ENCODE results near the gene PAOX. TPM values are rescaled to one million over a fixed set of nuclear protein-coding genes. Genes with fewer than 3 reads are reported as not detected.

PAOX gene
- total RNA-seq, 2 experiments from 2014 or later = 3.0 to 6.2 TPM

- Mint-ChIP-seq H3K9me3 (ENCODE audit: low read depth) (no peaks in the 10 kb centered on the region), H3K4me1 (peaks cover 5% of the 10 kb centered on the region), H3K27ac (no peak overlapping the region), H3K4me3 (no peak overlapping the region), H3K36me3 (ENCODE audit: low read depth) (no peaks in the 10 kb centered on the region), H3K27me3 (peaks cover 13% of the 10 kb centered on the region)
- ATAC-seq (no peak), DNase-seq (no peak)
- intact Hi-C loops (cut with DNase I, micrococcal nuclease) = no loop called here
- CTCF ChIA-PET = interaction anchor here (1.4 kb wide), 1 partner anchor 11 kb away, joined by 4 read pairs; no protein-coding TSS in a partner anchor
- POLR2A ChIA-PET = no interaction called here
Measured at GRCh38 chr10:133339708-133340380, 39.2 kb upstream of the PAOX start.

GRCh38 chr10:133341983-133342382 lies 37.1 kb upstream of the PAOX start:
- H3K27ac Mint-ChIP-seq = no peak overlapping the region
- ATAC-seq = no peak
- no peaks in the 10 kb centered on the region for H3K36me3 Mint-ChIP-seq (ENCODE audit: low read depth)
- ChIA-PET POLR2A (no interaction called here), CTCF (interaction anchor here (1.1 kb wide), 1 partner anchor 12 kb away, joined by 4 read pairs; no protein-coding TSS in a partner anchor)
- intact Hi-C loops (cut with DNase I, micrococcal nuclease) = no loop called here
- no peaks in the 10 kb centered on the region for H3K9me3 Mint-ChIP-seq (ENCODE audit: low read depth)
- DNase-seq = no peak
- H3K27me3 Mint-ChIP-seq = peaks cover 23% of the 10 kb centered on the region
- no peak overlapping the region for H3K4me3 Mint-ChIP-seq
- peaks cover 2% of the 10 kb centered on the region for H3K4me1 Mint-ChIP-seq

- ATAC-seq = no peak
- no peaks in the 10 kb centered on the region for H3K9me3 Mint-ChIP-seq (ENCODE audit: low read depth)
- ChIA-PET POLR2A (no interaction called here), CTCF (interaction anchor here (0.5 to 0.6 kb wide), 2 partner anchors 177 to 817 kb away, joined by 3 to 4 read pairs; no protein-coding TSS in a partner anchor)
- intact Hi-C loops (cut with DNase I, micrococcal nuclease) = no loop called here
- H3K4me3 Mint-ChIP-seq = no peak overlapping the region
- no peak overlapping the region for H3K27ac Mint-ChIP-seq
- H3K36me3 Mint-ChIP-seq (ENCODE audit: low read depth) = no peaks in the 10 kb centered on the region
- peaks cover 23% of the 10 kb centered on the region for H3K27me3 Mint-ChIP-seq
- DNase-seq = no peak
- H3K4me1 Mint-ChIP-seq = peaks cover 2% of the 10 kb centered on the region
Measured at GRCh38 chr10:133342942-133343341, 36.1 kb upstream of the PAOX start.

- DNase-seq (no peak), ATAC-seq (no peak)
- Mint-ChIP-seq H3K4me1 (peaks cover 2% of the 10 kb centered on the region), H3K27ac (no peak overlapping the region), H3K9me3 (ENCODE audit: low read depth) (no peaks in the 10 kb centered on the region), H3K27me3 (peaks cover 23% of the 10 kb centered on the region), H3K4me3 (no peak overlapping the region), H3K36me3 (ENCODE audit: low read depth) (no peaks in the 10 kb centered on the region)
- ChIA-PET POLR2A (no interaction called here), CTCF (interaction anchor here (0.6 to 0.9 kb wide), 2 partner anchors 14 to 817 kb away, joined by 3 to 4 read pairs; no protein-coding TSS in a partner anchor)
- intact Hi-C loops (cut with DNase I, micrococcal nuclease) = no loop called here
Measured at GRCh38 chr10:133343558-133343957, 35.5 kb upstream of the PAOX start.

GRCh38 chr10:133344236-133344635 lies 34.8 kb upstream of the PAOX start:
- Mint-ChIP-seq H3K27me3 (peaks cover 25% of the 10 kb centered on the region), H3K36me3 (ENCODE audit: low read depth) (no peaks in the 10 kb centered on the region), H3K4me1 (peaks cover 6% of the 10 kb centered on the region), H3K4me3 (no peak overlapping the region), H3K9me3 (ENCODE audit: low read depth) (no peaks in the 10 kb centered on the region), H3K27ac (no peak overlapping the region)
- intact Hi-C loops (cut with DNase I, micrococcal nuclease) = no loop called here
- no peak for ATAC-seq
- no peak for DNase-seq
- POLR2A ChIA-PET = no interaction called here
- CTCF ChIA-PET = interaction anchor here (0.9 to 1.1 kb wide), 2 partner anchors 9 to 15 kb away, joined by 3 read pairs; no protein-coding TSS in a partner anchor

- Mint-ChIP-seq H3K27ac (no peak overlapping the region), H3K9me3 (ENCODE audit: low read depth) (no peaks in the 10 kb centered on the region), H3K36me3 (ENCODE audit: low read depth) (no peaks in the 10 kb centered on the region), H3K27me3 (peaks cover 26% of the 10 kb centered on the region), H3K4me3 (no peak overlapping the region), H3K4me1 (peaks cover 7% of the 10 kb centered on the region)
- ATAC-seq (no peak), DNase-seq (no peak)
- POLR2A ChIA-PET = no interaction called here
- CTCF ChIA-PET = no interaction called here
- intact Hi-C loops (cut with DNase I, micrococcal nuclease) = no loop called here
Measured at GRCh38 chr10:133346413-133346812, 32.6 kb upstream of the PAOX start.

- DNase-seq (no peak), ATAC-seq (peak; percentile 14)
- CTCF ChIA-PET = interaction anchor here (0.6 to 2.3 kb wide), 2 partner anchors 18 to 615 kb away, joined by 3 to 9 read pairs; no protein-coding TSS in a partner anchor
- intact Hi-C loops (cut with DNase I, micrococcal nuclease) = no loop called here
- H3K4me3 Mint-ChIP-seq = no peak overlapping the region
- H3K27ac Mint-ChIP-seq = no peak overlapping the region
- no peaks in the 10 kb centered on the region for H3K36me3 Mint-ChIP-seq (ENCODE audit: low read depth)
- no peaks in the 10 kb centered on the region for H3K9me3 Mint-ChIP-seq (ENCODE audit: low read depth)
- POLR2A ChIA-PET = no interaction called here
- H3K27me3 Mint-ChIP-seq = peaks cover 25% of the 10 kb centered on the region
- H3K4me1 Mint-ChIP-seq = peaks cover 7% of the 10 kb centered on the region
Measured at GRCh38 chr10:133347710-133348517, 31.1 kb upstream of the PAOX start.

GRCh38 chr10:133349160-133349568 lies 29.9 kb upstream of the PAOX start:
- H3K27ac Mint-ChIP-seq = no peak overlapping the region
- CTCF ChIA-PET = no interaction called here
- intact Hi-C loops (cut with DNase I, micrococcal nuclease) = no loop called here
- ATAC-seq = no peak
- POLR2A ChIA-PET = no interaction called here
- H3K4me1 Mint-ChIP-seq = peaks cover 5% of the 10 kb centered on the region
- H3K9me3 Mint-ChIP-seq (ENCODE audit: low read depth) = no peaks in the 10 kb centered on the region
- no peak for DNase-seq
- H3K36me3 Mint-ChIP-seq (ENCODE audit: low read depth) = no peaks in the 10 kb centered on the region
- H3K27me3 Mint-ChIP-seq = peaks cover 18% of the 10 kb centered on the region
- H3K4me3 Mint-ChIP-seq = no peak overlapping the region

GRCh38 chr10:133349577-133350011 lies 29.5 kb upstream of the PAOX start:
- intact Hi-C loops (cut with DNase I, micrococcal nuclease) = no loop called here
- Mint-ChIP-seq H3K9me3 (ENCODE audit: low read depth) (no peaks in the 10 kb centered on the region), H3K27me3 (peaks cover 14% of the 10 kb centered on the region), H3K4me3 (no peak overlapping the region), H3K36me3 (ENCODE audit: low read depth) (no peaks in the 10 kb centered on the region), H3K4me1 (peaks cover 5% of the 10 kb centered on the region), H3K27ac (no peak overlapping the region)
- DNase-seq = no peak
- ChIA-PET CTCF (no interaction called here), POLR2A (no interaction called here)
- no peak for ATAC-seq

GRCh38 chr10:133350283-133350949 lies 28.6 kb upstream of the PAOX start:
- H3K27ac Mint-ChIP-seq = no peak overlapping the region
- no peak overlapping the region for H3K4me3 Mint-ChIP-seq
- ATAC-seq (no peak), DNase-seq (no peak)
- ChIA-PET CTCF (no interaction called here), POLR2A (no interaction called here)
- peaks cover 5% of the 10 kb centered on the region for H3K4me1 Mint-ChIP-seq
- peaks cover 13% of the 10 kb centered on the region for H3K27me3 Mint-ChIP-seq
- no peaks in the 10 kb centered on the region for H3K36me3 Mint-ChIP-seq (ENCODE audit: low read depth)
- intact Hi-C loops (cut with DNase I, micrococcal nuclease) = no loop called here
- no peaks in the 10 kb centered on the region for H3K9me3 Mint-ChIP-seq (ENCODE audit: low read depth)

GRCh38 chr10:133350950-133351329 lies 28.1 kb upstream of the PAOX start:
- H3K27me3 Mint-ChIP-seq = peaks cover 8% of the 10 kb centered on the region
- ChIA-PET POLR2A (no interaction called here), CTCF (no interaction called here)
- H3K4me1 Mint-ChIP-seq = peaks cover 5% of the 10 kb centered on the region
- no peaks in the 10 kb centered on the region for H3K9me3 Mint-ChIP-seq (ENCODE audit: low read depth)
- peaks cover under 1% of the 10 kb centered on the region for H3K36me3 Mint-ChIP-seq (ENCODE audit: low read depth)
- no peak for ATAC-seq
- intact Hi-C loops (cut with DNase I, micrococcal nuclease) = no loop called here
- no peak for DNase-seq
- H3K4me3 Mint-ChIP-seq = no peak overlapping the region
- no peak overlapping the region for H3K27ac Mint-ChIP-seq
